Lower leg skin (tissue), 3 donors: ENCODE data around the gene CNTN4.

Experiments
- POLR2A ChIP-seq, 2 donors: fragments of 450-650 bp; IDR thresholded peaks; one replicate each; pipeline ENCODE4 v1.6.1; 2016 to 2017; ENCODE audit warnings: antibody characterized with exemption in 2 of 2, mild to moderate bottlenecking in 1 of 2, moderate library complexity in 1 of 2
- TF ChIP-seq, protein P1 (sequence below), 3 donors: fragments of 450-650 bp; IDR thresholded peaks; one replicate each; pipeline ENCODE4 v1.5.1; 2016; ENCODE audit warnings: antibody characterized with exemption in 3 of 3, mild to moderate bottlenecking in 3 of 3, moderate library complexity in 2 of 3

DNA sequence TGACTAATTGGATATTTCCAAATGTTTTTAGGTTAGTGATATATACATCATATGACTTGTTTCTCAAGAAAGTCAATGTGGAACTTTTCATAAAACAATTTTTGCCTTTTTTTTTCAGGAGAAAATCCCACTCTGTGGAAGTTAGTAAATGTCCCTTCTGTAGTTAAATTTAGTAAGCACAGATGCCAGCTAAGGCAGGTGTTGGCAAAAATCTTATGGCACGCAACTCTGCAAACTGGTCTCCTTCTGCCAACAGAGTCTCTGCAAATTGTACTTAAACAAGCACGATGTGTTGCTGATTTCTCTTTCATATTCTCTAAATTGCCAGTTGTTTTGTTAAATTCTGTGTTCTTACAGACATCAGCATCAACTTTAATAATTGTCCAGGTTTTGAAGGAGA is 777.7 kb downstream of the CNTN4 start:
- TF ChIP-seq POLR2A (IDR thresholded peaks at IDR 0.05): no peak
- TF ChIP-seq, protein P1, sequence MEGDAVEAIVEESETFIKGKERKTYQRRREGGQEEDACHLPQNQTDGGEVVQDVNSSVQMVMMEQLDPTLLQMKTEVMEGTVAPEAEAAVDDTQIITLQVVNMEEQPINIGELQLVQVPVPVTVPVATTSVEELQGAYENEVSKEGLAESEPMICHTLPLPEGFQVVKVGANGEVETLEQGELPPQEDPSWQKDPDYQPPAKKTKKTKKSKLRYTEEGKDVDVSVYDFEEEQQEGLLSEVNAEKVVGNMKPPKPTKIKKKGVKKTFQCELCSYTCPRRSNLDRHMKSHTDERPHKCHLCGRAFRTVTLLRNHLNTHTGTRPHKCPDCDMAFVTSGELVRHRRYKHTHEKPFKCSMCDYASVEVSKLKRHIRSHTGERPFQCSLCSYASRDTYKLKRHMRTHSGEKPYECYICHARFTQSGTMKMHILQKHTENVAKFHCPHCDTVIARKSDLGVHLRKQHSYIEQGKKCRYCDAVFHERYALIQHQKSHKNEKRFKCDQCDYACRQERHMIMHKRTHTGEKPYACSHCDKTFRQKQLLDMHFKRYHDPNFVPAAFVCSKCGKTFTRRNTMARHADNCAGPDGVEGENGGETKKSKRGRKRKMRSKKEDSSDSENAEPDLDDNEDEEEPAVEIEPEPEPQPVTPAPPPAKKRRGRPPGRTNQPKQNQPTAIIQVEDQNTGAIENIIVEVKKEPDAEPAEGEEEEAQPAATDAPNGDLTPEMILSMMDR (IDR thresholded peaks at IDR 0.05): no peak
